GM19324 (cell line): ENCODE data around the gene THEMIS.
"Not testable (repeated sequence)": the region's sequence is repeated elsewhere in the genome, so short reads cannot be mapped to it uniquely, and the experiment has no call there.

Experiments
- ATAC-seq: cut with Tn5 transposase; IDR thresholded peaks from one replicate; pipeline ENCODE4 v1.9.1; 2021; ENCODE audit warnings: mild to moderate bottlenecking, moderate library complexity; ENCODE audit not compliant: unreplicated experiment, low FRiP score

The THEMIS gene

DNA sequence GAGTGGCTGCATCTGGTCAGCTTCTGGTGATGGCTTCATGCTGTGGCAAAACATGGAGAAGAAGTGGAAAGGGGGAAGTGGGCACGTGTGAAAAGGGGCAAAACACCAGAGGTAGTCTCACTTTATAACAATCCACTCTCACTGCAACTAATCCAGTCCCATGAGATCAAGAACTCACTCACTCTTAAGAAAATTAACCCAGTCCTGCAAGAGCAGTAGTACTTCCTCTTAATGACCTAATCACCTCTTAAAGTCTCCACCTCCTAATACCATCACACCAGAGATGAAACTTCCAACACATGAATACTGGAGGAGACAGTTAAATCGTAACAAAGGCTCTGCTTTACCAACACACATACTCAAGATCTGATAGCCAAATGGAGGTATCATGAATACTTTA, 152.6 kb downstream of the THEMIS start:
- no peak for ATAC-seq

DNA sequence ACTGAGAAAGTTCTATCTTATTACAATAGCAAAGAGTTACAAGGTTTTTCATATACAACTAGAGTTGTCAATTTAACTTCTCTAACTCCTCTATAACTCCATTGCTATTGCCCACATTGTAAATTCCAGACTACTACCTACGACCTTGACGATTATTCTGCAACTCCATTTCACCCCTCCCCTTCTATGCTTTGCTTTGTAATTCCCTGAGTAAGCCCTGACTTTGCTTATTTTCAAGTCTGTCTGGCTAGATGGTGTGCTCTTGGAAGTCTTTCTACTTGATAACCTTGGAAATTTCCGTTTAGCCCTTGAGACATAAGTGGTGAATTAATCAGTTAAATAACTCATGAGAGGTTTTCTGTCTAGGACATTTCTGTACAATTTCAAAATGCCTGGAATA, 162.4 kb downstream of the THEMIS start:
- no peak for ATAC-seq

DNA sequence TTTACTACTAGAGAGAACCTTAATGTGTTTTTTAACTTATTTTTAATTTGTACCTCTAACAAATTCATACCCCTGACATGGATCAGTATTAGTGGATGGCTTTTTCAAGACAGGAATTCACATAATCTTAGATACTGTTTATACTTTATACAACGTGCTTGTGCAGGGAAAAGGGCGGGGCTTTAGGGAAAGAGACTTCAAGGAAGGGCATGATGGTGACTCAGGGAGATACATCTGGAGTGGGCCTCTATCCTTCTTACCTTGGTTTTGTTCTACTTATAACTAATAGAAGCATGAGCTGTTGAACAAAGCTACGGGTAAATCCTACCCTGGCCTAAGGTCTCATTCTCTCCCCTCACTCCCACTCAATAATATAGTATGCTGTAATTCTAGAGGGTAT, 163.1 kb downstream of the THEMIS start:
- ATAC-seq, result no peak

DNA sequence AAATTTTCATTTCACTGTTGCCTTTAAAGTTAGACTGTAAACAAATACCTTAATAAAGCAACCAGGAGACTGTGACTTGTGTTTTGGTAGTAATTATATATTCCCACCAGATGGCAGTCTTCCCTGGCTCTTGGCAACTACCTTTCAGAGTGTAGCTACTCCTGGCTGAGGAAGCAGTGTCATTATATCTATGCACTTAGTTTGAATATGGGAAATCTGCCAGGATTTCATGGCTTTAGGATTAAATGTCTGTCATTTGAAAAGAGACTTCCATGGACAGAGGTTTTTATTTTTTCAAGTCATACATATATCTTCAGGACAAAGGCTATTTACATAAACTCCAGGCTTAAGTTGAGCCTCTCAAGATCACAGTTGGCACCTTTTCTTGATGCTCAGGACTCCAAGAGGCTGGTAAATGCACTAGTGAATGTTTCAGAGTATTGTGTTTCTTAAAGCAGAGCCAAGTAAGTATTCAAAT, 163.8 kb downstream of the THEMIS start:
- peak; percentile 88 for ATAC-seq

DNA sequence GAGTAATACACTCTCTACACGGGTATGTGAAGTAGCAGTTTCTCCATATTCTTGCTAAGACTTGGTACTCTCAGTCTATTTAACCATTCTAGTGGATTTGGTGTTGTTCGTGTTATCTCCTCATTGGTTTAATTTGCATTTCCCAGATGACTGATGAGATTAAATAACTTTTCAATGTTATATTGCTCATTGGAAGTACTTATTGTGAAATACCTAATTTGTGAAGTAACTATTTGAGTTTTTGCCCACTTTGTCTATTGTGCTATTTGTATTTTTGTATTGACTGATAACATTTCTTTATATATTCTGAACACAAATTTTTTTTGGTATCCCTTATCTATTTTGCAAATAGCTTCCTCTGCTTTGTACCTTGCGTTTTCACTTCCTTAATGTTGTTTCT, 167.9 kb downstream of the THEMIS start:
- no peak for ATAC-seq

DNA sequence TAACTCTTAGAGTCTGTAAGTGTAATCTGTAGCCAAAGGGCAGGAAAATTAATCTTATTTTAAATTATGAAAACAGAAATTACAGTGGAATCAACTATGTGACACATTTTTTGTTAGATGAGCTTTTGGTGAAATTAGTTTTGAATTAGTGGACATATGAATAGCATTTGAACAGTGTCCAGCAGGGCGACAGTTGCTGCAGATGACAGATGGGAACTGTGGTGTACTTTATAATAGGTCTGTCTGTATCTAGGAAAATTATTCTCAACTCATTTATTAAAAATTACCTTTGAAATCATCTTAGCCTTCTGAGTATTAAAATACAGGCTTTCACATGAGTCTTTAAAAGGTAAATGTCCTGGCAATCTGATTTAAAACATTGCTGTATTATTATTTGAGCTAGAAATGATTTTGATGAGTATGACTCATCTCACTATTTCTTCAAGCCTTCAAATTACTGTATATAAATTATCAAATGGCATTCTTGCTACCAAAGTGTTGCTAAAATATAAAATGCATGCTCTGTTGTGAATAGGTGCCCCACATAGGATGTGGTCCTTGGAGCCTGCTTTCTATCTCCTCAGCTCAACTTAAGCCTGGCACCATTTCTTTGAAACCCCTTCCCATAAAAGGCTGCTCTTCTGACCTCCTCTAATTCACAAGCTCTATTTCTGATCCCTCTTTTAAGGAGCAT, 173.5 kb downstream of the THEMIS start:
- no peak for ATAC-seq

DNA sequence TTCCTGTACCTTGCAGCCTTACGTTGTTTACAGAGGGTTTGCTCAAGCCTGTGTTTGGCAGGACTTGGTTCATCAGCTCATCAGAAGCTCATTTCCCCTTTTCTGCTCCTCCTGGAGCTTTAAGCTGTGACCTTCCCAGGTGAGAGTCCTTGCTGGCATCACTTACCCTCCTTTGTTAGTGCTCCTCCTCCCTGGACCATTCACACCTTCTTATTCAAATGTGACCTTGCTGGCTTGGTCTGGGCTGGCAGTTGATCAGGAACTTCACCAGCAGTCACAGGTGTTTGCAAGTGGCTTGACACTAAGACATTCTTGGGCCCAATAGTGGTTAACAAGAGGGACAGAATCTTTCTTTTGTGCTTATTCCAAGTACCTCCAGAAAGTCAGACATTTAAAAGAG, 175.0 kb downstream of the THEMIS start:
- ATAC-seq, result no peak

DNA sequence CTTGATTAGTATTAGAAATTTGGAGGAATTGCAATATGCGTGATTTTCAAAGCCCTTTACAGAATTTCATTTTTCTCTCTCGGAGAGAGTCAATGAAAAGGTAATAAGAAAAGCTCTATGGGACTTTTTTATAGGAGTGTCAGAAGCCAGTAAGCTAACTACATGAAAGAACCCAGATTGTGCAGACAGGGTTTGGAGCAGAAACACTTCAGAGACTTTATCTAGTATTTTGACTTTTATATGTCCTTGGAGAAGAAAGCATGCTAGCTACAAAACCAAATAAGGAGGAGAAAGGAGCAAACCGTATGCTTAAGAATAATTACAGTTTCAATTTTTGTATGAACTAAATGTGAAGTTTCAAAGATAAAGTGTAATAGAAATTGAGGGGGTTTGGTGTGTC, 182.2 kb downstream of the THEMIS start:
- no peak for ATAC-seq

DNA sequence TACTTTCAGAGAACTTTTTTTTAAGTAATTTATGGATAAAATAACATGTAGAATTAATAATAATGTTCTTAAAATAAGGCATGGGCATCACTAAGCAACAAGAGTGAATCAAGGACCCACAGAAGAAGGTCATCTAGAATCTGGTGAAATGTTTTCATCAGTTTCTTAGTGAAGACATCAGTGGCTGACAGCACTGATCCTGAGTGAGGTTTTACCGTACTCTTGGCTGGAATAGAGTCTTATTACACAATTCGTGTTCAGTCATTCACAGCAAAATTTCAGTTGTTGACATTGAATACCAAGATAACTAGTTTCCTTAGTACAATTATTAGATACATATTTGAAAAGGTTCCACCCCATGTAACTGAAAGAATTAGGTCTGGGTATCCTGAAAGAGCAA, 183.5 kb downstream of the THEMIS start:
- no peak for ATAC-seq

DNA sequence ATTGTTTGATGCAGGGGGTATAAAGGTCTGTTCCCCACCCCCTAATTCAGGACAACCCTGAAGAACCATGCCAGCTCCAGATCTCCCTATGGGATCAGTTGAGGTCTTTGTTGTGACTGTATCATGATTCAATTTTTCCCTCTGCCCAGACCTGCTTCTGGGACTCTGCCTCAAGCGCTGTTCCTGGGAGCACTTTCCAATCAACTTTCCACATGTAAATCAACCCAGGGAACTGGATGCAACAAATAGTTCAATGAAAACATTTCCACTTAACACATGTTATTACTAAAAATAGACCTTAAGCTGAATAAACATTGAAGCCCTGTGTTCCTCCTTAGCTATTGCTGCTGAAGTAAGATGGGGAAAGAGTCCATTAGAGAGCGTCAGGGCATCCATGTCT, 184.4 kb downstream of the THEMIS start:
- no peak for ATAC-seq

DNA sequence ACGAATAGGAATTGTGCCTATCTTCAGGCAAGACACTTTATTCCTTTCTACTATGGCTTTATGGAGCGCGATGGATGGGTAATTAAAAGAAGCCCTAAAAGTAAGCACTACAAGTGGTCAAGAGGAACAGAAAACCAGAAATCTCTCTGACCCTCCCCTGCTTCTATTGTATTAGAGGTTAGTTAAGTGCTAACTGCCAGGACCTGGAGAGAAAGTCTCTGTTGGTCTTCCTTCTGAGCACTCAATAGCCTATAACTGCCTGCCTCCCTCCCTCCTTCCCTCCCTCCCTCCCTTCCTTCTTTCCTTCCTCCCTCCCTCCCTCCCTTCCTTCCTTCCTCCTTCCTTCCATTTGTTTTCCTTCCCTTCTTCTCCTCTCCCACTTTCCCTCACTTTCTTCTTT, 190.2 kb downstream of the THEMIS start:
- no peak for ATAC-seq

DNA sequence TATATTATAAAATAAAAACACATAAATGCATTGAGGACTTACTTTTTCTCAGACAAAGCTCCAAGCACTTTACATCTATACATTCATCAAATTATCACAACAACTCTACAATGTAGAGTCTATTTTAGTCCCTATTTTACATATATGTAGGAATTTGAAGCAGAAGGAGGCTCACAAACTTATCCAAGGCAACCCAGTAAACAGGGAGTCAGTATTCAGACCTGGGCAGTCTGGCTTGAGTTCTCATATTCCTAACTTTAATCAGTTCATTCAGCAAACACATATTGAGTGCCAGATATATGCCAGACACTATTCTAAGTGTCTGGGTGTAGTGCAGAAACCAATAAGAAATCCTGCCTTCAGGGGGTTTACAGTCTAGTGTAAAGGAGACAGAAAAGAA, 194.6 kb downstream of the THEMIS start:
- no peak for ATAC-seq

DNA sequence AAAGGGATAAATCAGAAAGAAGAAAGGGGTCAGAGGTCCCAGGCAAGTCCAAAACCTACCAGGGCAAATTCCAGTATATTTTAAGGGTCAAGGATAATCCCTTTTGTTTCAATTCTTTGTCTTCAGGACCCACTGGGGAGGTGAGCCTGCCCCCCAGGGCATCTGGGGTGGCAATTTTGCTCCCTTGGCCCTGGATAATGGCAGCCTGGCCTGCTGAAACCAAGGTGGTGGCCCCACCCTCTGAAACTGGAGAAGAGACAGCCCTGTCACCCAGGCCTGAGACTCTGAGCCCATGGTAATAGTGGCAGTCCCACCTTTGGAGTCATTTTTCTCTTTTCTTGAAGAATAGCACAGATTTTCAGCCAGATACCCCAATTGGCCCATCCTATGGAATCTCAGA, 205.8 kb downstream of the THEMIS start:
- ATAC-seq, result no peak

DNA sequence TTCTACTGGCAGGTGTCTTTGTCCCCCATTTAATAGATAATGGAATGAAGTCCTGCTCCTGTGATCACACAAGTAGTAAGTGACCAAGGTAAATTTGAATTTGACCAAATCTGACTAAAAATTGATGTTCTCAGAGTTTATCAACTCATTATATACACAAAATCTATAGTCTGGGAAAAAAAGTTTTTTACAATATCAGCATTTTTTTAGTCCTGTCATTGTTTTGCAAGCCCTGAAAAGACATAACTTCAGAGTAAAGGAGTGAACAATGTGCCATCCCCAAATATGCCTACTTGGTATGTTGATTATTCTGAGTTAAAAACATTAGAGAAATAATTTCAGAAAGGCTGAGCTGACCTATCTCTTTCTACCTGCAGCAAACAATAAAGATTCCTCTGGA, 209.7 kb downstream of the THEMIS start:
- ATAC-seq, result no peak

DNA sequence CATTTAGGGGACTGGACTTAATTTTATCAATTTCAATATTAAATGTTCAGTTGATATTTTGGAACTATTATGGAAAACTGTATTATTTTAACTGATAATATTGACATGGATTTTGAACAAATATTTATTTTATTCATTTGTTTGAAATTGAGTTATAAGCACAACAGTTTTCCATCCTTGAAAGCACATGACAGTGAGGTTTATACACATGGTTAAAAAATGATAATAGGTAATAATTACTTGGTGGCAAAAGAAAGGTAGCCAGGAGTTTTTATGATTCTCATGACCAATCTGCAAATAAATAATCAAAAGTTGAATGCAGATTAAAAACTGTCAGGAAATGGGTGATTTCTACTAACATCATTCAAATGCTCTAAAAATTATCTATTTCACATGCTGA, 210.3 kb downstream of the THEMIS start:
- ATAC-seq, result no peak

DNA sequence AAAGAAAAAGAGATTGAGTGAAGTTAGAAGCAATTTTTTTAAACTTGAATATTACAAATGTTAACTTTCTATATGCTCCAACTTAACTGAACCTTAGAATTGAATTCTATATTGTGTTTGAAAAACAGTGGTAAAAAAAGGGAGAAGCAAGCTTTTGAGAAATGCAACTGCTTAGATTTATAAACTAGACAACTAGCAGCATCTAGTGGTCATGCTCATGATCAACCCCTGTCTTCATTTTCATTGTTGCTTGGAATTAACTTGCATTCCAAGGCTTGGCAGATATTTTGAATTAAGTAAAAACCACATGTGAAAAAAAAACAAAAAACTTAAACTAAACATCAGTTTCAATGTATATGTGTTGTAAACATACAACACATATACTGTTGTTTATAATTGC, 210.8 kb downstream of the THEMIS start:
- ATAC-seq, result no peak

DNA sequence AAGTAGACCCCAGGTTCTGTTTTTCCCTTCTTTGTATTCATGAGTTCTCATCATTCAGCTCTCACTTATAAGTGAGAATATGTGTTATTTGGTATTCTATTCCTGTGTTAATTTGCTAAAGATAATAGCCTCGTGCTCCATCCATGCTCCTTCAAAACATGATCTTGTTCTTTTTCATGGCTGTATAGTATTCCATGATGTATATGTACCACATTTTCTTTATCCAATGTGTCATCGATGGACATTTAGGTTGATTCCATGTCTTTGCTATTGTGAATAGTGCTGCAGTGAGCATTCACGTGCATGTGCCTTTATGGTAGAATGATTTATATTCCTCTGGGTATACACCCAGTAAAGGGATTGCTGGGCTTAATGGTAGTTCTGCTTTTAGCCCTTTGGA, 213.4 kb downstream of the THEMIS start:
- not testable (repeated sequence) for ATAC-seq

DNA sequence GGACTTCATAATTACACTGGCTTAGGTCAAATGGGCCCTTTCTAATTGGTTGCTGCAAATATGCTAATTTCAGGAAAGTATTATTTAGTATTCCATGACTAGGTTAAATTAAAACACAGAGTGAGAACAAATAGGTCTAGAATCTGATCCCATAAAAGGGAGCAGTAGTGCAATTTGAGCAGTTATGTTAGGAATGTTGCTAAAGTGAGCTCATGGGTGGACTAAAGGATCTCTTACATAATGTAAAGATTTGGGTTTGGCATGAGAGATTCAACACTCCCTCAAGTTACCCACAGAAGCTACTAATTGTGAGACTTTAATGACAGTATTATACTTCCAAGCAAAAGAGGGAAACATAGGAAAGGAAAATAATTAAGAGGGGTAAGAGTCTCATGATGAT, 214.8 kb downstream of the THEMIS start:
- ATAC-seq, result no peak

DNA sequence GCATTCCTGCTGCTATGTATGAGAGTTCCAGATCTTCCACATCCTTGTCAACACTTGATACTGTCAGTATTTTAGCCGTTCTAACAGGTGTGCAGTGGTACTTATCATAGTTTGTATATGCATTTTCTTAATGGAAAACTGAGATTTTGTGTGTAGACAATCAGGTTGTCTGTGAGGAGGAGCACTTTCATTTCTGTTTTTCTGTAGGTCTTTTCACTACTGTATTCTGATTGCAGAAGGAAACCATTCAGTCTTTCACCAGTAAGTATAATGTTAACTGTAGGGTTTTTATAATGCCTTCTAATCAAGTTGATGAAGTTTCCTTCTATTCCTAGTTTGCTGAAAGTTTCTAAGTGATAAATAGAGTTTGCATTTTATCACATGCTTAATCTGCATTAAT, 216.4 kb downstream of the THEMIS start:
- ATAC-seq, result no peak
